Measurements from ENCODE around the gene BBLN.

Gene BBLN

DNA sequence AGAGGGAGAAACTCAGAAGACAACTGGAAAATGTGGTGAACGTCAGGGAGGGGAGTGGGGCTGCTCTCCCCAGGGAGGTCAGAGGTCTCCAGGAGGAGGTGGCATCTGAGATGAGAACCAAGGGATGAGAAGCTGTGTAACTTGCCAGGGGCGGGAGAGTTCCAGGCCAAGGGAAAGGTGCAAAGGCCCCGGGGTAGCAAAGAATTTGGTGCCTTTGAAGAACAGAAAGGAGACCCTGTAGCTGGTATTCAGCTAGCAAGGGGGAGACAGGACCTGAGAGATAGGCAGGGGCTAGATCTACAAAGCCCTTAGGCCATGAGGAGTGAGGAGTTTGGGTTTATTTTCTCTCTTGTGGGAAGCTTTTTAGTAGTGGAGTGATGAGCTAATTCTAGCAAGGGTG is 46.4 kb downstream of the BBLN start:
- Histone ChIP-seq H3K27me3 (ENCODE audit: insufficient read depth, poor library complexity, severe bottlenecking) (no peaks in the 10 kb centered on the region), H3K4me3 (replicated peaks; ENCODE audit: insufficient read depth, low read length) (no peak overlapping the region), H3K27ac (replicated peaks) (no peak overlapping the region)
- no peak for DNase-seq (ENCODE audit: low read depth in 1 of 2, low spot score in 1 of 2)
- TF ChIP-seq SPI1 (IDR thresholded peaks at IDR 0.05; ENCODE audit: borderline replicate concordance, low read depth) (no peak), POLR2AphosphoS5 (IDR thresholded peaks at IDR 0.05; ENCODE audit: low read depth) (no peak), GABPA (IDR thresholded peaks at IDR 0.05; ENCODE audit: low read depth) (no peak)
- TF ChIP-seq, protein P1, sequence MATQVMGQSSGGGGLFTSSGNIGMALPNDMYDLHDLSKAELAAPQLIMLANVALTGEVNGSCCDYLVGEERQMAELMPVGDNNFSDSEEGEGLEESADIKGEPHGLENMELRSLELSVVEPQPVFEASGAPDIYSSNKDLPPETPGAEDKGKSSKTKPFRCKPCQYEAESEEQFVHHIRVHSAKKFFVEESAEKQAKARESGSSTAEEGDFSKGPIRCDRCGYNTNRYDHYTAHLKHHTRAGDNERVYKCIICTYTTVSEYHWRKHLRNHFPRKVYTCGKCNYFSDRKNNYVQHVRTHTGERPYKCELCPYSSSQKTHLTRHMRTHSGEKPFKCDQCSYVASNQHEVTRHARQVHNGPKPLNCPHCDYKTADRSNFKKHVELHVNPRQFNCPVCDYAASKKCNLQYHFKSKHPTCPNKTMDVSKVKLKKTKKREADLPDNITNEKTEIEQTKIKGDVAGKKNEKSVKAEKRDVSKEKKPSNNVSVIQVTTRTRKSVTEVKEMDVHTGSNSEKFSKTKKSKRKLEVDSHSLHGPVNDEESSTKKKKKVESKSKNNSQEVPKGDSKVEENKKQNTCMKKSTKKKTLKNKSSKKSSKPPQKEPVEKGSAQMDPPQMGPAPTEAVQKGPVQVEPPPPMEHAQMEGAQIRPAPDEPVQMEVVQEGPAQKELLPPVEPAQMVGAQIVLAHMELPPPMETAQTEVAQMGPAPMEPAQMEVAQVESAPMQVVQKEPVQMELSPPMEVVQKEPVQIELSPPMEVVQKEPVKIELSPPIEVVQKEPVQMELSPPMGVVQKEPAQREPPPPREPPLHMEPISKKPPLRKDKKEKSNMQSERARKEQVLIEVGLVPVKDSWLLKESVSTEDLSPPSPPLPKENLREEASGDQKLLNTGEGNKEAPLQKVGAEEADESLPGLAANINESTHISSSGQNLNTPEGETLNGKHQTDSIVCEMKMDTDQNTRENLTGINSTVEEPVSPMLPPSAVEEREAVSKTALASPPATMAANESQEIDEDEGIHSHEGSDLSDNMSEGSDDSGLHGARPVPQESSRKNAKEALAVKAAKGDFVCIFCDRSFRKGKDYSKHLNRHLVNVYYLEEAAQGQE (IDR thresholded peaks at IDR 0.05; ENCODE audit: insufficient replicate concordance, low read depth), result no peak
- TF ChIP-seq, protein P2, sequence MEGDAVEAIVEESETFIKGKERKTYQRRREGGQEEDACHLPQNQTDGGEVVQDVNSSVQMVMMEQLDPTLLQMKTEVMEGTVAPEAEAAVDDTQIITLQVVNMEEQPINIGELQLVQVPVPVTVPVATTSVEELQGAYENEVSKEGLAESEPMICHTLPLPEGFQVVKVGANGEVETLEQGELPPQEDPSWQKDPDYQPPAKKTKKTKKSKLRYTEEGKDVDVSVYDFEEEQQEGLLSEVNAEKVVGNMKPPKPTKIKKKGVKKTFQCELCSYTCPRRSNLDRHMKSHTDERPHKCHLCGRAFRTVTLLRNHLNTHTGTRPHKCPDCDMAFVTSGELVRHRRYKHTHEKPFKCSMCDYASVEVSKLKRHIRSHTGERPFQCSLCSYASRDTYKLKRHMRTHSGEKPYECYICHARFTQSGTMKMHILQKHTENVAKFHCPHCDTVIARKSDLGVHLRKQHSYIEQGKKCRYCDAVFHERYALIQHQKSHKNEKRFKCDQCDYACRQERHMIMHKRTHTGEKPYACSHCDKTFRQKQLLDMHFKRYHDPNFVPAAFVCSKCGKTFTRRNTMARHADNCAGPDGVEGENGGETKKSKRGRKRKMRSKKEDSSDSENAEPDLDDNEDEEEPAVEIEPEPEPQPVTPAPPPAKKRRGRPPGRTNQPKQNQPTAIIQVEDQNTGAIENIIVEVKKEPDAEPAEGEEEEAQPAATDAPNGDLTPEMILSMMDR (IDR thresholded peaks at IDR 0.05; ENCODE audit: insufficient read depth, low read length), result no peak

DNA sequence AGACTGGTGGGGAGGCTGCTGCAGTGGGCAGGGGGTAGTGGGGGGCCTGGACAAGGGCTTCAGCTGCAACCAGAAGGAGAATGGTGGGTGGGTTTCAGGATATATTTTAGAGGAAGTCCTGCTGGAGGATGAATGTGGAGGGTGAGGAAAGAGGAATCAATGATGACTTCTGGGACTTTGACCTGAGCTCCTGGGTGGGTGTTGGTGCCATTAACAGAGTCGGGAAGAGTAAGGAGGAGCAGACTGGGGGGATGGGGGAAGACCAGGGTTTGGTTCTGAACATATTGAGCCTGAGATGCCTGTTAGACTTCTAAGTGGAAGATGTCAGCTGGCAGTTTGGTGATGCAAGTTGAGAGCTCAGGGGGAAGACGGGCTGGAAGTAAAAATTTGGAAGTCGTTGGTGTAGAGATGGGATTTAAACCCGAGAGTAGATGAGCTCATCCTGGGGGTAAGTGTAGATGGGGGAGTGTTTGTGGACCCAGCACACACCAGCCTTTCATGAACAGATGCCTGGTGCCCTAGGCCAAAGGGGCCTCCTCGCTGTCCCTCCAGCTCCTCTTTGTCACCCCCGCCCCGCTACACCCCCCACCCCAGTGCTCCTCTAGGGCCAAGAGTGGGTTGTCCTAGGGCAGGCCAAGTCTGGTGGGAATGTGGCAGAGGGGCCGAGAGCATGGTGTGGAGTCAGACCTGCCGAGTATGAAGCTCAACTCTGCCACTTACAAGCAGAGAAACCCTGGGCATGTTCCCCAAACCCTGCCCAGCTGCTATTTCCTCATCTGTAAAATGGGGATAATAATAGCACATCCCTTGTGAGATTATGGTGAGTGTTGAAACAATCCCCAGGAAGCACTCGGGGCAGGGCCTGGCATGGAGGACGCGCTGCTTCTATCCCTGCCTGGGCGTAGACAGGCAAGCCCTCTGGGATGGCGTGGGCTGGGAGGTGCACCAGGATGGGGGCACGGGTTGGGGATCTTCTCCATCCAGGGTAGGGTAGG is 47.1 kb downstream of the BBLN start:
- no peak for DNase-seq (ENCODE audit: low read depth in 1 of 2, low spot score in 1 of 2)
- no peak overlapping the region for H3K27ac ChIP-seq (replicated peaks)
- H3K27me3 ChIP-seq (ENCODE audit: insufficient read depth, poor library complexity, severe bottlenecking), result no peaks in the 10 kb centered on the region
- no peak overlapping the region for H3K4me3 ChIP-seq (replicated peaks; ENCODE audit: insufficient read depth, low read length)
- TF ChIP-seq GABPA (IDR thresholded peaks at IDR 0.05; ENCODE audit: low read depth) (no peak), SPI1 (IDR thresholded peaks at IDR 0.05; ENCODE audit: borderline replicate concordance, low read depth) (no peak)
- TF ChIP-seq, protein P2 (IDR thresholded peaks at IDR 0.05; ENCODE audit: insufficient read depth, low read length), result no peak

DNA sequence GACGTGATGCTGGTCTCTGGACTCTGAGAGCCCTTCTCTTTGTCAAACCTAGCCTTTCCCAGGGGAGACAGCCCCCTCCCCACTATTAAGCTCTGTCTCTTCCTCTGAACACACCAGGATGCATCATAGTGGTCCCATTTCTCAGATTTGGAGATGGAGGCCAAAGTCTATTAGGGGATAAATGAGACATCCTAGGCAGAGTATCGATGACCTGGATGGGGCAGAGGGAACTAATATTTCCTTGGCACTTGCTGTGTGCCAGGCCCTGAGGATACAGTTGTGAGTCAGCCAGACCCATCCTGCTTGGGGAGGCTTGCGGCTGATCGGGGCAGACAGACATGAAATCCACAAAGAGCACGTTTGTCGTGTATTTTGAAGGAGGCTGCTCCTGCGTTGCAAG is 48.3 kb downstream of the BBLN start:
- Histone ChIP-seq H3K4me3 (replicated peaks; ENCODE audit: insufficient read depth, low read length) (no peak overlapping the region), H3K27ac (replicated peaks) (no peak overlapping the region), H3K27me3 (ENCODE audit: insufficient read depth, poor library complexity, severe bottlenecking) (no peaks in the 10 kb centered on the region)
- DNase-seq (ENCODE audit: low read depth in 1 of 2, low spot score in 1 of 2), result no peak
- no peak for TF ChIP-seq GABPA (IDR thresholded peaks at IDR 0.05; ENCODE audit: low read depth)
- TF ChIP-seq, protein P2 (IDR thresholded peaks at IDR 0.05; ENCODE audit: insufficient read depth, low read length), result no peak
- no peak for TF ChIP-seq POLR2AphosphoS5 (IDR thresholded peaks at IDR 0.05; ENCODE audit: low read depth)
- no peak for TF ChIP-seq SPI1 (IDR thresholded peaks at IDR 0.05; ENCODE audit: borderline replicate concordance, low read depth)
- TF ChIP-seq, protein P1 (IDR thresholded peaks at IDR 0.05; ENCODE audit: insufficient replicate concordance, low read depth), result no peak
